NCI-H2196 treated with DMSO at 0.1 percent for 48 hours (cell line): Measurements from ENCODE around the gene HECTD2.
"Not testable (repeated sequence)": the region's sequence is repeated elsewhere in the genome, so short reads cannot be mapped to it uniquely, and the experiment has no call there.

Experiments used
- DNase-seq: peaks from one replicate; lab custom pipeline; 2025; ENCODE audit not compliant: unreplicated experiment; lab: John Stamatoyannopoulos, UW

The HECTD2 gene

GRCh38 chr10:91412354-91413087 lies 2.4 kb downstream of the HECTD2 start:
- no peak for DNase-seq

GRCh38 chr10:91415816-91416215 lies 5.7 kb downstream of the HECTD2 start:
- DNase-seq, result no peak

GRCh38 chr10:91416339-91416855 lies 6.3 kb downstream of the HECTD2 start:
- no peak for DNase-seq

GRCh38 chr10:91418416-91418815 lies 8.3 kb downstream of the HECTD2 start:
- no peak for DNase-seq

- DNase-seq, result no peak
Measured at GRCh38 chr10:91420868-91421267, 10.7 kb downstream of the HECTD2 start.

GRCh38 chr10:91422915-91423314 lies 12.8 kb downstream of the HECTD2 start:
- no peak for DNase-seq

- DNase-seq, result no peak
Measured at GRCh38 chr10:91424016-91424415, 13.9 kb downstream of the HECTD2 start.

- no peak for DNase-seq
Measured at GRCh38 chr10:91432175-91432574, 22.0 kb downstream of the HECTD2 start.

- no peak for DNase-seq
Measured at GRCh38 chr10:91433620-91434019, 23.5 kb downstream of the HECTD2 start.

- no peak for DNase-seq
Measured at GRCh38 chr10:91434041-91434440, 23.9 kb downstream of the HECTD2 start.

- DNase-seq, result no peak
Measured at GRCh38 chr10:91435241-91435640, 25.1 kb downstream of the HECTD2 start.

GRCh38 chr10:91438228-91438627 lies 28.1 kb downstream of the HECTD2 start:
- DNase-seq, result not testable (repeated sequence)

- DNase-seq, result no peak
Measured at GRCh38 chr10:91444211-91445182, 34.4 kb downstream of the HECTD2 start.

- DNase-seq, result no peak
Measured at GRCh38 chr10:91452063-91452462, 41.9 kb downstream of the HECTD2 start.

- no peak for DNase-seq
Measured at GRCh38 chr10:91453535-91453934, 43.4 kb downstream of the HECTD2 start.

- not testable (repeated sequence) for DNase-seq
Measured at GRCh38 chr10:91455135-91455534, 45.0 kb downstream of the HECTD2 start.

- DNase-seq, result no peak
Measured at GRCh38 chr10:91460681-91461080, 50.5 kb downstream of the HECTD2 start.

GRCh38 chr10:91462423-91462822 lies 52.3 kb downstream of the HECTD2 start:
- DNase-seq, result no peak

GRCh38 chr10:91464500-91464899 lies 54.4 kb downstream of the HECTD2 start:
- DNase-seq, result no peak

GRCh38 chr10:91465261-91465660 lies 55.1 kb downstream of the HECTD2 start:
- DNase-seq, result no peak

GRCh38 chr10:91467114-91467513 lies 57.0 kb downstream of the HECTD2 start:
- DNase-seq, result no peak

GRCh38 chr10:91471602-91472001 lies 61.5 kb downstream of the HECTD2 start:
- no peak for DNase-seq
